Measurements from ENCODE around the gene FBF1. TPM values are rescaled to one million over a fixed set of nuclear protein-coding genes. Genes with fewer than 3 reads are reported as not detected.
A peak's percentile ranks its signal among the peaks of the same experiment; 100 is the strongest.

FBF1 gene
- total RNA-seq, 2 donors from 2014 or later = 25.9 to 39.1 TPM

DNA sequence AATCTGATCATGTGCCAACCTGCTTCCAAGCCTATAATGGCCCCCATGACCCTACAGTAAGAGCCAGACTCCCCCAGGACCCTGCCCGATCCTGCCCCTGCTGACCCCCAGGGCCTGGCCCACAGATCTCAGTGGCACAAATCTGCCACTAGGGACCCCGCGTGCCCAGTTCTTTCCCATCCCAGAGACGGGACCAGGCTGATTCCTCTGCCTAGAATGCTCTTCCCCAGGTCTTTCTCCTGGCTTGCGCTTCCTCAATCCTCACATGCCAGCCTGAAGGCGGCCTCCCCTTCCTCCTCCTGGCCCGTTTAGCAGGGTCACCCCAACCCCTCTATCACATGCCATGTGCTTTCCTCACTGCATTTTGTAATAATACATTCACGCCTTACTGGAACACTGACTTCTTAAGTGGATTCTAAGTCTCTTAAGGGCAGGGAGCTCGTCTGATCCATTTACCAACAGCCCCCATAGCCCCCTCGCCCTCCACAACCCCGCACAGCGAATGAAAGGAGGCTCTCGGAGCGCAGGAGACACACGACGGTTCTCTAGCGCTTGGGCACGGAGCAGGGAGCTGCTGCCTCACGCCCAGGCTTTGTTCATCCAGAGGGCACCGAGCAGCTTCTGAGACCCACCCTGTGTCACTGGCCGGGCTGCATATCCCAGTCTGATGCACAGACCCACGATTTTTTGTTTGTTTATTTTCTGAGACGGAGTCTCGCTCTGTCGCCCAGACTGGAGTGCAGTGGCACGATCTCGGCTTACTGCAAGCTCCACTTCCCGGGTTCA is 45.3 kb downstream of the FBF1 start:
- Histone ChIP-seq H3K4me3 (ENCODE audit: low read length) (peak overlapping the region; percentile 88), H3K36me3 (ENCODE audit: control insufficient read depth, insufficient read depth, low read length) (peaks cover 31% of the 10 kb centered on the region), H3K4me1 (ENCODE audit: control insufficient read depth, insufficient read depth, low read length) (peaks cover 12% of the 10 kb centered on the region), H3K27me3 (ENCODE audit: control insufficient read depth, insufficient read depth, low read length, poor library complexity, severe bottlenecking) (no peaks in the 10 kb centered on the region), H3K9ac (ENCODE audit: extremely low read depth, low read length, poor library complexity, severe bottlenecking) (peak overlapping the region; percentile 64), H3K9me3 (ENCODE audit: control insufficient read depth, low read length) (no peaks in the 10 kb centered on the region), H3K27ac (ENCODE audit: low read depth, low read length) (peak overlapping the region; percentile 11)
- Mint-ChIP-seq H3K36me3 (ENCODE audit: low read depth) (peaks cover 25% of the 10 kb centered on the region), H3K9me3 (no peaks in the 10 kb centered on the region), H3K27me3 (ENCODE audit: insufficient read depth) (no peaks in the 10 kb centered on the region), H3K27ac (peak overlapping the region; percentile 91), H3K4me1 (peaks cover 24% of the 10 kb centered on the region), H3K4me3 (peak overlapping the region; percentile 72)
- TF ChIP-seq, protein P1, sequence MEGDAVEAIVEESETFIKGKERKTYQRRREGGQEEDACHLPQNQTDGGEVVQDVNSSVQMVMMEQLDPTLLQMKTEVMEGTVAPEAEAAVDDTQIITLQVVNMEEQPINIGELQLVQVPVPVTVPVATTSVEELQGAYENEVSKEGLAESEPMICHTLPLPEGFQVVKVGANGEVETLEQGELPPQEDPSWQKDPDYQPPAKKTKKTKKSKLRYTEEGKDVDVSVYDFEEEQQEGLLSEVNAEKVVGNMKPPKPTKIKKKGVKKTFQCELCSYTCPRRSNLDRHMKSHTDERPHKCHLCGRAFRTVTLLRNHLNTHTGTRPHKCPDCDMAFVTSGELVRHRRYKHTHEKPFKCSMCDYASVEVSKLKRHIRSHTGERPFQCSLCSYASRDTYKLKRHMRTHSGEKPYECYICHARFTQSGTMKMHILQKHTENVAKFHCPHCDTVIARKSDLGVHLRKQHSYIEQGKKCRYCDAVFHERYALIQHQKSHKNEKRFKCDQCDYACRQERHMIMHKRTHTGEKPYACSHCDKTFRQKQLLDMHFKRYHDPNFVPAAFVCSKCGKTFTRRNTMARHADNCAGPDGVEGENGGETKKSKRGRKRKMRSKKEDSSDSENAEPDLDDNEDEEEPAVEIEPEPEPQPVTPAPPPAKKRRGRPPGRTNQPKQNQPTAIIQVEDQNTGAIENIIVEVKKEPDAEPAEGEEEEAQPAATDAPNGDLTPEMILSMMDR (conservative IDR thresholded peaks at IDR 0.05) = peak; percentile 72
- peak; percentile 90 for DNase-seq
- 36 to 38% methylated on average over 20 to 28 of the region's 28 CpGs for WGBS, 2 experiments (ENCODE audit: insufficient coverage in 1 of 2, insufficient read length in 1 of 2)

DNA sequence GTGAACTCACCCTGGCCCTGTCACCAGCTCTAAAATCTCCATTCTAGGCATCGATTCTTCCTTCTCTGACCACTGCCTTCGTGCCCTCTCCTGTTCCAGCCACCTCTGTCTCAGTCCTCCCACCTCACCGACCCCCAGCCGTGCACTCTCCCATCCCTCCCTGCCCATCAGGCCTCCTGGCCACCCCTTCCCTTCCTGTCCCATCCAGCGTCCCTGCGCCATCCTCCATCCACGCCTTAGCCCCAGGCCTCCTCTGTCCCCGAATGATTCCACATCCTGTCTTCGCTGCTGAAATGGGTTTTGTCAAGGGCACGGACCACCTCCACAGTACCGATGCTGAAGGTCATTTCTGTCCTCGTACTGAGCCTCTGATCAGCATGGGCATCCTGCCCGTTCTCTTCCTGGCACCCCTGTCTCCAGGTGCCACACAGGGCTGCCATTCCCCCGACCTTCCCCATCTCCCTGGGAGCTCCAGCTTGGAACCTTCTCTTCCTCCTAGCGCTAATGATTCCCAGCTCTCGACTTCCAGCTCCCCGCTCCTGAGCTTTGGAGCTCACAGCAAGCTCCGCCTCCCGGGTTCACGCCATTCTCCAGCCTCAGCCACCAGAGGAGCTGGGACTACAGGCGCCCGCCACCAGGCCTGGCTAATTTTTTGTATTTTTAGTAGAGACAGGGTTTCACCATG is 46.7 kb downstream of the FBF1 start:
- Mint-ChIP-seq H3K4me3 (no peak overlapping the region), H3K4me1 (peaks cover 24% of the 10 kb centered on the region), H3K9me3 (no peaks in the 10 kb centered on the region), H3K36me3 (ENCODE audit: low read depth) (peaks cover 25% of the 10 kb centered on the region), H3K27ac (peak overlapping the region; percentile 65), H3K27me3 (ENCODE audit: insufficient read depth) (no peaks in the 10 kb centered on the region)
- Histone ChIP-seq H3K27me3 (ENCODE audit: control insufficient read depth, insufficient read depth, low read length, poor library complexity, severe bottlenecking) (no peaks in the 10 kb centered on the region), H3K36me3 (ENCODE audit: control insufficient read depth, insufficient read depth, low read length) (peaks cover 27% of the 10 kb centered on the region), H3K9me3 (ENCODE audit: control insufficient read depth, low read length) (no peaks in the 10 kb centered on the region), H3K4me3 (ENCODE audit: low read length) (no peak overlapping the region), H3K4me1 (ENCODE audit: control insufficient read depth, insufficient read depth, low read length) (peaks cover 12% of the 10 kb centered on the region), H3K9ac (ENCODE audit: extremely low read depth, low read length, poor library complexity, severe bottlenecking) (no peak overlapping the region), H3K27ac (ENCODE audit: low read depth, low read length) (no peak overlapping the region)
- TF ChIP-seq, protein P1 (conservative IDR thresholded peaks at IDR 0.05) = no peak
- peak; percentile 83 for DNase-seq
- WGBS, 2 experiments (ENCODE audit: insufficient coverage in 1 of 2, insufficient read length in 1 of 2) = 84 to 90% methylated on average over 13 to 22 of the region's 22 CpGs

DNA sequence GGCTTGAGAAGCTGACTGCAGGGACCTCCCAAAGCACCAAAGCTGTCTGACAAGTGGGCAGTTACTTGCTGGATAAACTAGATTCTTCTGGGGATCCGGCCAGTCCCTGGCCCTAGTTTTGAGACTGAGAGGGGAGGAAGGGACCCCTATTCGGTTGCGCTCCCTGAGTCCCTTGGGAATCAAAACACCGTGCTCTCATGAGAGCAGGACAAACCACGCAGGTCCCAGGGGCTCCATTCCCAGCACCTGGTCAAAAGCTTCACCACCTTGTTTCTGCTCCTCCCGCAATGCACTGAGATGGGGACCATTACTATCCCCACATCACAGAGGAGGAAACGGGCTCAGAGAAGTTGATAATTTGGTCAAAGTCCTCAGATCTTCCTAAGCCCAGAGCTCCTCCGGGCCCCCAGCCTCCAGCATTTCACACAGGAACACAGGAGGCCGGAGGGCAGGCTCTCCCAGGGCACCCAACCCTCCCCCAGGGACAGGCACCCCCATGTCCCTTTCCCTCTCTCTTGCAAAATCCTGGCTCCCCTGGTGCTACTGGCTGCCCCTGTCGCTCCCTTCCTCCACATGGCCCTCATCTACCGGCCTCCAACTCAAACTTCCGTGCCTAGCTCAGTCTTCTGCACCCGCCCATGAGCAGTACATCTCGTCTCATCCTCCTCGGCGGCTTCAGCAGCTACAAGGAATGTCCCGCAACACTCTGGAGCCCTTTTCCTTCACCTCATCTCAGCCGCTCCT is 47.4 kb downstream of the FBF1 start:
- Mint-ChIP-seq H3K27me3 (ENCODE audit: insufficient read depth) (no peaks in the 10 kb centered on the region), H3K9me3 (no peaks in the 10 kb centered on the region), H3K36me3 (ENCODE audit: low read depth) (peaks cover 20% of the 10 kb centered on the region), H3K27ac (no peak overlapping the region), H3K4me3 (no peak overlapping the region), H3K4me1 (peaks cover 24% of the 10 kb centered on the region)
- Histone ChIP-seq H3K9me3 (ENCODE audit: control insufficient read depth, low read length) (no peaks in the 10 kb centered on the region), H3K4me1 (ENCODE audit: control insufficient read depth, insufficient read depth, low read length) (peaks cover 12% of the 10 kb centered on the region), H3K4me3 (ENCODE audit: low read length) (no peak overlapping the region), H3K27ac (ENCODE audit: low read depth, low read length) (no peak overlapping the region), H3K27me3 (ENCODE audit: control insufficient read depth, insufficient read depth, low read length, poor library complexity, severe bottlenecking) (no peaks in the 10 kb centered on the region), H3K36me3 (ENCODE audit: control insufficient read depth, insufficient read depth, low read length) (peaks cover 22% of the 10 kb centered on the region), H3K9ac (ENCODE audit: extremely low read depth, low read length, poor library complexity, severe bottlenecking) (no peak overlapping the region)
- no peak for DNase-seq
- TF ChIP-seq, protein P1 (conservative IDR thresholded peaks at IDR 0.05) = no peak
- 93 to 96% methylated on average over 14 to 18 of the region's 18 CpGs for WGBS, 2 experiments (ENCODE audit: insufficient coverage in 1 of 2, insufficient read length in 1 of 2)

All from endodermal cell (in vitro differentiated cells).